GM12892 (cell line): ENCODE measurements around the gene HOXA4.

Experiments
- POLR2A ChIP-seq: IDR thresholded peaks from 2 replicates; pipeline ENCODE4 v1.6.1; 2011; ENCODE audit warnings: low read depth, low read length, control low read depth
- POLR2AphosphoS5 ChIP-seq: IDR thresholded peaks from 2 replicates; pipeline ENCODE4 v1.6.1; 2011; ENCODE audit warnings: low read depth, low read length, control low read depth

DNA sequence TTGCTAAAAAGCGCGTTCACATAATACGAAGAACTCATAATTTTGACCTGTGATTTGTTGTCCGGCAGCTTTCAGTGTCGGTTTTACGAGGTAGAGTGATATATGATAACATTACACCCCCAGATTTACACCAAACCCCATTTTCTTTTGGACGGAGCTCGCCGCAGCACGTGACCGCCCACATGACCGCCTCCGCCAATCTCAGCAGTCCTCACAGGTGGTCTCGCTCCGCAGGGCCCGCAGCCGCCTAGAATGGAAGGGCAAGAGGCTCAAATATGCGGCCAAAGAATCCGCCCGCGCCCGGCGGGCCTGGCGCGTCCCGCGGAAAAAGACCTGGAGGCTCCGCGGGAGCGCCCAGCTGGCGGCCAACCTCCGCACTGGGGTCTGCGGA, 25.9 kb upstream of the HOXA4 start, which contains the start of gene HOXA7:
- TF ChIP-seq POLR2A (no peak), POLR2AphosphoS5 (no peak)
